ENCODE measurements around the gene FHOD3.

Gene FHOD3

GRCh38 chr18:36281936-36282335, 15.6 kb upstream of the FHOD3 start:
- TF ChIP-seq, protein P1, sequence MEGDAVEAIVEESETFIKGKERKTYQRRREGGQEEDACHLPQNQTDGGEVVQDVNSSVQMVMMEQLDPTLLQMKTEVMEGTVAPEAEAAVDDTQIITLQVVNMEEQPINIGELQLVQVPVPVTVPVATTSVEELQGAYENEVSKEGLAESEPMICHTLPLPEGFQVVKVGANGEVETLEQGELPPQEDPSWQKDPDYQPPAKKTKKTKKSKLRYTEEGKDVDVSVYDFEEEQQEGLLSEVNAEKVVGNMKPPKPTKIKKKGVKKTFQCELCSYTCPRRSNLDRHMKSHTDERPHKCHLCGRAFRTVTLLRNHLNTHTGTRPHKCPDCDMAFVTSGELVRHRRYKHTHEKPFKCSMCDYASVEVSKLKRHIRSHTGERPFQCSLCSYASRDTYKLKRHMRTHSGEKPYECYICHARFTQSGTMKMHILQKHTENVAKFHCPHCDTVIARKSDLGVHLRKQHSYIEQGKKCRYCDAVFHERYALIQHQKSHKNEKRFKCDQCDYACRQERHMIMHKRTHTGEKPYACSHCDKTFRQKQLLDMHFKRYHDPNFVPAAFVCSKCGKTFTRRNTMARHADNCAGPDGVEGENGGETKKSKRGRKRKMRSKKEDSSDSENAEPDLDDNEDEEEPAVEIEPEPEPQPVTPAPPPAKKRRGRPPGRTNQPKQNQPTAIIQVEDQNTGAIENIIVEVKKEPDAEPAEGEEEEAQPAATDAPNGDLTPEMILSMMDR (conservative IDR thresholded peaks at IDR 0.05; ENCODE audit: low read length): no peak
- no peak overlapping the region for H3K4me3 ChIP-seq (ENCODE audit: low read length)
- DNase-seq (ENCODE audit: low read depth): no peak

DNA sequence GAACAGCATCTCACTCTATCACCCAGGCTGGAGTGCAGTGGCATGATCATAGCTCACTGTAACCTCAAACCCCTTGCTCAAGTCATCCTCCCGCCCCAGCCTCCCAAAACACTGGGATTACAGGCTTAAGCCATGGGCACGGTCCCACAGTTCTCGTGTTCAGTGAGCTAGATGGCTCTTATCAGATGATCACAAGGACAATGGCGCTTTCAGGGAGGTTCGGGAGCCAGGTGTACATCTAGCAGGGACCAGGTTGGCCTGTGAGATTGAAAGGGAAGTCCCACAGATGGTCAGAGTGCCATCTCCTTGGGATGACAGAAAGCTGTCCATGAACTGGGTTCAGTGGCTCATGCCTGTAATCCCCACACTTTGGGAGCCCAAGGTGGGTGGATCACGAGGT, 14.1 kb upstream of the FHOD3 start:
- H3K4me3 ChIP-seq (ENCODE audit: low read length): no peak overlapping the region
- TF ChIP-seq, protein P1 (conservative IDR thresholded peaks at IDR 0.05; ENCODE audit: low read length): no peak
- DNase-seq (ENCODE audit: low read depth): no peak

GRCh38 chr18:36284268-36284667, 13.2 kb upstream of the FHOD3 start:
- no peak for DNase-seq (ENCODE audit: low read depth)
- TF ChIP-seq, protein P1 (conservative IDR thresholded peaks at IDR 0.05; ENCODE audit: low read length): no peak
- H3K4me3 ChIP-seq (ENCODE audit: low read length): no peak overlapping the region

GRCh38 chr18:36284671-36285295, 12.7 kb upstream of the FHOD3 start:
- H3K4me3 ChIP-seq (ENCODE audit: low read length): no peak overlapping the region
- peak; percentile 70 for DNase-seq (ENCODE audit: low read depth)
- TF ChIP-seq, protein P1 (conservative IDR thresholded peaks at IDR 0.05; ENCODE audit: low read length): peak; percentile 91

GRCh38 chr18:36287653-36288052, 9.9 kb upstream of the FHOD3 start:
- TF ChIP-seq, protein P1 (conservative IDR thresholded peaks at IDR 0.05; ENCODE audit: low read length): no peak
- H3K4me3 ChIP-seq (ENCODE audit: low read length): no peak overlapping the region
- no peak for DNase-seq (ENCODE audit: low read depth)

DNA sequence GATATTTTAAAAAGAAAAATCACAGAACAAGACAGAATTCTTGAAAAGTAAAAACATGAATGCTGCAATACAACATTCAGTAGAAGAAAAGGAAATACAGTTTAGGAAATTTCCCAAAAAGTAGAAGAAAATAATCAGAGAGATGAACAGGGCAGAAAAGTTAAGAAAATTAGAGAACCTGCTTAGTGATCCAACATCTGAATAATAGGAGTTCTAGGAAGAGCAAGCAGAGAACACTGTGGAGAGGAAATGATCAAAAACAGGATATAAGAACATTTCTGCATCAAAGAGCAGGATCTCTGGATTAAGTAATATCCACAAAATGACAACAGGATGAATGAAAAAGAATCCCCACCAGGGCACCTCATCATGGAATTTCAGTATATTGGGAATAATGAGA, 8.8 kb upstream of the FHOD3 start:
- no peak for DNase-seq (ENCODE audit: low read depth)
- H3K4me3 ChIP-seq (ENCODE audit: low read length): no peak overlapping the region
- TF ChIP-seq, protein P1 (conservative IDR thresholded peaks at IDR 0.05; ENCODE audit: low read length): no peak

GRCh38 chr18:36294031-36294430, 3.5 kb upstream of the FHOD3 start:
- TF ChIP-seq, protein P1 (conservative IDR thresholded peaks at IDR 0.05; ENCODE audit: low read length): no peak
- no peak overlapping the region for H3K4me3 ChIP-seq (ENCODE audit: low read length)
- peak; percentile 79 for DNase-seq (ENCODE audit: low read depth)
